GM12878 (cell line): ENCODE results near the gene STARD13. TPM values are rescaled to one million over a fixed set of nuclear protein-coding genes. Genes with fewer than 3 reads are reported as not detected.

Experiments
- ATAC-seq: fragments of 200-7000 bp; cut with Tn5 transposase; 3 replicates; pipeline ENCODE4 v1.9.1; 2020; ENCODE audit warnings: mild to moderate bottlenecking, moderate library complexity
- BruUV-seq: library from RNA; stranded (reverse); fragments of 400-500 nt; replicated peaks from 2 replicates; lab custom pipeline; 2021; lab: Mats Ljungman, UMichigan
- CTCF ChIA-PET: fragments of 300-600 bp; sonication (Branson Sonifier 250); formaldehyde crosslinking; extraction: SDS; loops from one replicate; lab custom pipeline; 2021; ENCODE audit warnings: inconsistent platforms; lab: Yijun Ruan, JAX
- POLR2A ChIA-PET: fragments of 350-600 bp; formaldehyde crosslinking; extraction: SDS; loops from one replicate; lab custom pipeline; 2021; ENCODE audit warnings: inconsistent platforms; lab: Charles Lee
- RAD21 ChIA-PET: fragments of 300-600 bp; sonication (Branson Sonifier 250); formaldehyde crosslinking; loops from one replicate; lab custom pipeline; 2023; ENCODE audit warnings: antibody characterized with exemption; ENCODE audit not compliant: unreplicated experiment; lab: Charles Lee
- SMC1A ChIA-PET: fragments of 300-600 bp; sonication (Branson Sonifier 250); formaldehyde crosslinking; loops from one replicate; lab custom pipeline; 2023; ENCODE audit not compliant: unreplicated experiment, uncharacterized antibody; lab: Charles Lee
- DNase-seq: peaks from one replicate; pipeline ENCODE4 v3.0.0-alpha.2; 2011; ENCODE audit warnings: low read depth, low spot score
- FAIRE-seq: peaks from 3 replicates; lab custom pipeline; 2011; peaks lifted over from hg19 to GRCh38; lab: Jason Lieb, UNC
- H2AFZ ChIP-seq: 2 replicates; pipeline ENCODE4 v1.6.0; 2011; ENCODE audit warnings: low read depth, low read length, control low read depth; ENCODE audit not compliant: control insufficient read depth
- H3K27ac ChIP-seq: 2 replicates; pipeline ENCODE4 v1.5.1; 2011; ENCODE audit warnings: control low read depth; ENCODE audit not compliant: control insufficient read depth, insufficient read depth
- H3K27me3 ChIP-seq, 2 experiments: replicated peaks in 1 of 2; 2 replicates each; pipeline versions ENCODE4 v1.6.0 to v1.6.1; 2011; ENCODE audit warnings: low read length in 1 of 2; ENCODE audit not compliant: control insufficient read depth in 2 of 2, insufficient read depth in 2 of 2
- H3K36me3 ChIP-seq, 2 experiments: 2 replicates each; pipeline ENCODE4 v1.5.1; 2011; ENCODE audit warnings: low read length in 1 of 2; ENCODE audit not compliant: control insufficient read depth in 2 of 2, insufficient read depth in 2 of 2
- H3K4me1 ChIP-seq: 2 replicates; pipeline ENCODE4 v1.6.1; 2011; ENCODE audit warnings: mild to moderate bottlenecking, low read length, moderate library complexity, mixed read lengths; ENCODE audit not compliant: control insufficient read depth, insufficient read depth
- H3K4me2 ChIP-seq: 2 replicates; pipeline ENCODE4 v1.6.0; 2011; ENCODE audit warnings: control low read depth; ENCODE audit not compliant: control insufficient read depth, insufficient read depth
- H3K4me3 ChIP-seq: fragments of 200-600 bp; sonication (generic); 2 replicates; pipeline ENCODE4 v1.5.1; 2016
- H3K79me2 ChIP-seq: 2 replicates; pipeline ENCODE4 v1.6.0; 2011; ENCODE audit warnings: low read length; ENCODE audit not compliant: control insufficient read depth, insufficient read depth
- H3K9ac ChIP-seq: 2 replicates; pipeline ENCODE4 v1.8.0; 2011; ENCODE audit warnings: low read length, control low read depth, mixed read lengths; ENCODE audit not compliant: control insufficient read depth, insufficient read depth
- H3K9me3 ChIP-seq: replicated peaks from 3 replicates; pipeline ENCODE4 v1.5.1; 2011; ENCODE audit warnings: mild to moderate bottlenecking, low read length; ENCODE audit not compliant: control insufficient read depth, insufficient read depth
- H4K20me1 ChIP-seq: 2 replicates; pipeline ENCODE4 v1.6.0; 2011; ENCODE audit not compliant: control insufficient read depth, insufficient read depth
- ASH2L ChIP-seq: fragments of 300-600, 200-600 bp; sonication (generic); IDR thresholded peaks from 2 replicates; pipeline ENCODE4 v1.6.1; 2017; ENCODE audit warnings: low read depth, mild to moderate bottlenecking, borderline replicate concordance
- BHLHE40 ChIP-seq, 2 experiments: fragments of 450-650 bp in 1 of 2; IDR thresholded peaks; 2 replicates each; pipeline ENCODE4 v1.6.1; 2011 to 2017; ENCODE audit warnings: low read depth in 2 of 2, borderline replicate concordance in 1 of 2, improper control_type of control experiment in 1 of 2, low read length in 1 of 2, mild to moderate bottlenecking in 1 of 2
- CHD1 ChIP-seq: IDR thresholded peaks from 2 replicates; pipeline ENCODE4 v1.6.1; 2012; ENCODE audit warnings: low read depth, low read length, improper control_type of control experiment
- CHD4 ChIP-seq: fragments of 200-600 bp; sonication (generic); IDR thresholded peaks from 2 replicates; pipeline ENCODE4 v1.6.1; 2016; ENCODE audit warnings: mild to moderate bottlenecking
- CREB1 ChIP-seq: IDR thresholded peaks from 2 replicates; pipeline ENCODE4 v1.6.1; 2012; ENCODE audit warnings: low read depth, mild to moderate bottlenecking, inconsistent platforms
- DPF2 ChIP-seq: fragments of 450-650 bp; IDR thresholded peaks from 2 replicates; pipeline ENCODE4 v1.6.1; 2017; ENCODE audit warnings: mild to moderate bottlenecking
- HDAC2 ChIP-seq: fragments of 200-600 bp; sonication (generic); IDR thresholded peaks from 2 replicates; pipeline ENCODE4 v1.6.1; 2017
- LARP7 ChIP-seq: fragments of 450-650 bp; IDR thresholded peaks from 2 replicates; pipeline ENCODE4 v1.6.1; 2017; ENCODE audit warnings: mild to moderate bottlenecking
- MYB ChIP-seq: fragments of 150-350 bp; IDR thresholded peaks from 2 replicates; pipeline ENCODE4 v1.6.1; 2014; ENCODE audit warnings: mild to moderate bottlenecking, low read depth, low read length, borderline replicate concordance
- NFIC ChIP-seq: IDR thresholded peaks from 2 replicates; pipeline ENCODE4 v1.6.1; 2012; ENCODE audit warnings: low read depth, mild to moderate bottlenecking, inconsistent platforms, low read length, moderate library complexity
- NFXL1 ChIP-seq: fragments of 450-650 bp; IDR thresholded peaks from 2 replicates; pipeline ENCODE4 v1.6.1; 2017; ENCODE audit warnings: antibody characterized with exemption, mild to moderate bottlenecking, borderline replicate concordance
- POLR2AphosphoS2 ChIP-seq: IDR thresholded peaks from 2 replicates; pipeline ENCODE4 v1.6.1; 2011; ENCODE audit warnings: low read depth, mild to moderate bottlenecking, low read length, improper control_type of control experiment, moderate library complexity
- RUNX3 ChIP-seq: IDR thresholded peaks from 2 replicates; pipeline ENCODE4 v1.6.1; 2012; ENCODE audit warnings: low read length, inconsistent platforms
- SMARCA5 ChIP-seq: fragments of 450-650 bp; IDR thresholded peaks from 2 replicates; pipeline ENCODE4 v1.6.1; 2017; ENCODE audit warnings: mild to moderate bottlenecking
- TBL1XR1 ChIP-seq: IDR thresholded peaks from 2 replicates; pipeline ENCODE4 v1.6.1; 2012; ENCODE audit warnings: low read depth, low read length, improper control_type of control experiment
- YBX1 ChIP-seq: fragments of 450-650 bp; IDR thresholded peaks from 2 replicates; pipeline ENCODE4 v1.6.1; 2016; ENCODE audit warnings: antibody characterized with exemption
- YY1 ChIP-seq: IDR thresholded peaks from 2 replicates; pipeline ENCODE4 v1.6.1; 2011; ENCODE audit warnings: low read depth, mild to moderate bottlenecking, low read length
- ZNF207 ChIP-seq: fragments of 450-650 bp; IDR thresholded peaks from 2 replicates; pipeline ENCODE4 v1.6.1; 2014; ENCODE audit warnings: antibody characterized with exemption, mild to moderate bottlenecking, borderline replicate concordance
- ZZZ3 ChIP-seq: IDR thresholded peaks from 2 replicates; pipeline ENCODE4 v1.6.1; 2011; ENCODE audit warnings: low read depth; ENCODE audit not compliant: control insufficient read depth, insufficient read length
- WGBS: methylation state at CpG from one replicate; pipeline ENCODE4 v1.1.6; 2016; ENCODE audit warnings: low lambda C conversion rate; ENCODE audit not compliant: insufficient replicate concordance, insufficient coverage; ENCODE audit errors: missing lambda C conversion rate; 5-methylcytosine and 5-hydroxymethylcytosine counted together
- in situ Hi-C: fragments of 300-500 bp; cut with MboI; formaldehyde crosslinking; loops from 9 replicates; pipeline ENCODE4 v1.14.3; 2018; ENCODE audit warnings: mixed read lengths
- intact Hi-C: fragments of 100-400 bp; cut with micrococcal nuclease; formaldehyde crosslinking; loops from one replicate; pipeline ENCODE4 v1.14.2; 2022; ENCODE audit not compliant: unreplicated experiment
- polyA plus RNA-seq, 11 experiments: library from polyadenylated mRNA; depleted of rRNA in 4 of 11; unstranded in 6 of 11; stranded (reverse) in 5 of 11; fragments of >200 nt; fragmentation: Nextera tagmentation in 4 of 11; fragmentation: Illumina TruSeq in 1 of 11; extraction: Ambion mirVana in 4 of 11; extraction: Trizol in 1 of 11; gene quantifications; 1 replicate in 1 of 11; 2 replicates in 10 of 11; pipeline versions ENCODE4 v1.2.1 to v1.2.3, GENCODE V29; 2011 to 2016; ENCODE audit warnings: inconsistent platforms in 2 of 11, missing spikeins in 2 of 11, low read depth in 1 of 11
- total RNA-seq, 4 experiments: library from RNA; depleted of rRNA in 3 of 4; stranded (reverse); fragments of >200 nt in 3 of 4; fragmentation: Illumina TruSeq in 1 of 4; extraction: Trizol in 1 of 4; gene quantifications; 2 replicates each; pipeline versions ENCODE4 v1.2.1 to v1.2.3, GENCODE V29; 2013 to 2021
- TF ChIP-seq, protein P1 (sequence below): fragments of 150-350 bp; IDR thresholded peaks from 2 replicates; pipeline ENCODE4 v1.6.1; 2014; ENCODE audit warnings: mild to moderate bottlenecking, low read depth, low read length

Gene STARD13
- total and polyA plus RNA-seq, 10 of the 15 experiments (the other 5 are each of a cell fraction or from before 2014, with no cell fraction given), result 4.0 to 41.6 (median 10.1) TPM

DNA sequence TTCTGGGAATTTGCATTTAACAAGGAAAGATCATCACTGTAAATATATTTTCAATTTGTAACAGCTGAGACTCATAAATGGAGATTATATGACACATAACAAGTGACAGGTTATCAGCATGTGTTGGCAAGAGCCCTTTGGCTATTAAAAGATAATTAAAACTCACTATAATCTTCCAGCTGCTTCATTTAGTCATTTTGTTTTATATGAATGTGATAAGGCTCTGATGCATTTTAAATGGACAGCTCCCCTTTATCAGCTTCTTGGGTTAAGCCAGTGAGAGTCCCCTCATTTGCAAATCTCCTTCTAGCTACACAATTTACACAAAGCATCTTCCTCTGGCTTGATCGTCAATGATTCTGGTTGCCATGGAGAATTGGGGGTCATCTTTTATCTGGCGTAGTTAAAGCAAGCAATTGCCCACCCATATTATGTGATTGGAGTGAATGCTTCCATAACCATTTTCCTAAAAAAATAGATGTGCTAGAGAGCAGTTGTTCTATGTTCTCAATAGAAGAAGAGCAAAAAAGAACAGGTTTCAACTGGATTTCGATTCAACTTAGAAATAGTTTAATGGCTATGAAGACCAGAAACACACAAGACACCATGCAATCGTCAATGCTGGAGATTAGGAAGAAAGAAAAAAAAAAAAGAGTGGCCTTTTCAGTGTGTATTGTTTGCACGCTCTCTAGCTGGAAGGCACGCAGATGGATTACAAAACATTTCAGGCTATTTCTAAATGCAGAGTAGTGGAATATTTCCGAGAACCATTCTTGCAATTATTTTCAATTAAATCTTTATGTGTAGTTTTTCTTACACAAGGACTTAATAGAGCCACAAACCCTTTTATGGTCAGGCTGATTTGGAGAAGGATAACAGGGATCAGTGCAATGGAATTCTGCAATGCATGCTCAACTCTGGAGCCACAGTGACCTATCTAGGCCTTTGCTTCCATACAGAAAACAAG, 27.4 kb downstream of the STARD13 start:
- intact Hi-C loops, result no loop called here
- TF ChIP-seq LARP7 (no peak), YY1 (no peak), CHD4 (no peak), BHLHE40 (IDR thresholded peaks at IDR 0.05; ENCODE audit: borderline replicate concordance in 1 of 2, low read depth in 2 of 2, low read length in 1 of 2) (no peak), ZZZ3 (no peak), RUNX3 (no peak), NFIC (no peak), NFXL1 (no peak), YBX1 (no peak), CHD1 (no peak), ASH2L (no peak), SMARCA5 (no peak), DPF2 (no peak), POLR2AphosphoS2 (no peak), MYB (no peak), HDAC2 (no peak), CREB1 (no peak), ZNF207 (no peak), TBL1XR1 (no peak)
- TF ChIP-seq, protein P1, sequence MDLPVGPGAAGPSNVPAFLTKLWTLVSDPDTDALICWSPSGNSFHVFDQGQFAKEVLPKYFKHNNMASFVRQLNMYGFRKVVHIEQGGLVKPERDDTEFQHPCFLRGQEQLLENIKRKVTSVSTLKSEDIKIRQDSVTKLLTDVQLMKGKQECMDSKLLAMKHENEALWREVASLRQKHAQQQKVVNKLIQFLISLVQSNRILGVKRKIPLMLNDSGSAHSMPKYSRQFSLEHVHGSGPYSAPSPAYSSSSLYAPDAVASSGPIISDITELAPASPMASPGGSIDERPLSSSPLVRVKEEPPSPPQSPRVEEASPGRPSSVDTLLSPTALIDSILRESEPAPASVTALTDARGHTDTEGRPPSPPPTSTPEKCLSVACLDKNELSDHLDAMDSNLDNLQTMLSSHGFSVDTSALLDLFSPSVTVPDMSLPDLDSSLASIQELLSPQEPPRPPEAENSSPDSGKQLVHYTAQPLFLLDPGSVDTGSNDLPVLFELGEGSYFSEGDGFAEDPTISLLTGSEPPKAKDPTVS, result no peak
- Histone ChIP-seq H3K4me2 (no peak overlapping the region), H3K27me3 (no peaks in the 10 kb centered on the region), H3K9me3 (no peaks in the 10 kb centered on the region), H3K4me1 (no peaks in the 10 kb centered on the region), H4K20me1 (no peaks in the 10 kb centered on the region), H3K79me2 (no peaks in the 10 kb centered on the region), H3K36me3 (no peaks in the 10 kb centered on the region), H3K27ac (no peak overlapping the region), H3K9ac (no peak overlapping the region), H2AFZ (no peak overlapping the region), H3K4me3 (no peak overlapping the region)
- in situ Hi-C loops, result no loop called here
- 73% methylated on average over 7 of the region's 7 CpGs for WGBS
- ChIA-PET RAD21 (no interaction called here), SMC1A (interaction anchor here (1.2 to 1.6 kb wide), 2 partner anchors 8 to 27 kb away, joined by 3 to 5 read pairs; partner anchors contain the start of gene STARD13), CTCF (interaction anchor here (2.0 kb wide), 1 partner anchor 29 kb away, joined by 5 read pairs; no protein-coding TSS in a partner anchor), POLR2A (no interaction called here)
- no peak for FAIRE-seq
- no peak for DNase-seq
- no peak for ATAC-seq
- BruUV-seq, result no TSS peak
